K562 (cell line): ENCODE data around the gene GRWD1. TPM values are rescaled to one million over a fixed set of nuclear protein-coding genes. Genes with fewer than 3 reads are reported as not detected.

Experiments
- ATAC-seq: fragments of 200-7000 bp; cut with Tn5 transposase; 3 replicates; pipeline ENCODE4 v1.9.1; 2020; ENCODE audit warnings: moderate library complexity
- BruUV-seq: library from RNA; stranded (reverse); fragments of 400-500 nt; replicated peaks from 2 replicates; lab custom pipeline; 2021; lab: Mats Ljungman, UMichigan
- CTCF ChIA-PET: fragments of 300-600 bp; formaldehyde crosslinking; extraction: SDS; loops from one replicate; lab custom pipeline; 2021; ENCODE audit warnings: low intra/inter-chr PET ratio; lab: Yijun Ruan, JAX
- POLR2A ChIA-PET: fragments of 300-600, 350-650 bp; sonication (Branson Sonifier 250); formaldehyde crosslinking; extraction: SDS; loops from one replicate; lab custom pipeline; 2021; ENCODE audit warnings: antibody characterized with exemption, inconsistent platforms; lab: Yijun Ruan, JAX
- DNase-seq, 4 experiments: peaks; one replicate each; pipeline versions ENCODE4 v3.0.0 to v3.0.0-alpha.2; 2011 to 2018; ENCODE audit warnings: low spot score in 3 of 4, mixed read lengths in 3 of 4; ENCODE audit errors: extremely low read depth in 1 of 4
- FAIRE-seq: peaks from 2 replicates; lab custom pipeline; 2011; peaks lifted over from hg19 to GRCh38; lab: Jason Lieb, UNC
- H2AFZ ChIP-seq: 2 replicates; pipeline ENCODE4 v1.6.0; 2011; ENCODE audit warnings: low read depth, low read length, control low read depth, inconsistent platforms
- H3K27ac ChIP-seq: fragments of 200-600 bp; 3 replicates; pipeline ENCODE4 v1.8.0; 2011; ENCODE audit warnings: low read depth, mild to moderate bottlenecking, control low read depth, inconsistent platforms, low read length, moderate library complexity, mixed read lengths; ENCODE audit errors: extremely low read depth
- H3K27me3 ChIP-seq, 2 experiments: fragments of 300-600 bp in 1 of 2; 2 replicates in 1 of 2; 3 replicates in 1 of 2; pipeline versions ENCODE4 v1.6.0 to v1.8.0; 2011; ENCODE audit warnings: inconsistent platforms in 2 of 2, low read length in 2 of 2, mild to moderate bottlenecking in 1 of 2, mixed read lengths in 1 of 2, moderate library complexity in 1 of 2; ENCODE audit not compliant: control insufficient read depth in 2 of 2, insufficient read depth in 2 of 2
- H3K36me3 ChIP-seq: fragments of 300-600 bp; 3 replicates; pipeline ENCODE4 v1.8.0; 2011; ENCODE audit warnings: mild to moderate bottlenecking, low read length, inconsistent platforms; ENCODE audit not compliant: control insufficient read depth, insufficient read depth
- H3K4me1 ChIP-seq, 2 experiments: fragments of 200-600 bp in 1 of 2; replicated peaks in 1 of 2; 2 replicates in 1 of 2; 3 replicates in 1 of 2; pipeline versions ENCODE4 v1.5.1 to v1.8.0; 2011; ENCODE audit warnings: inconsistent platforms in 2 of 2, low read length in 2 of 2, mild to moderate bottlenecking in 1 of 2, mixed read lengths in 1 of 2, moderate library complexity in 1 of 2; ENCODE audit not compliant: control insufficient read depth in 2 of 2, insufficient read depth in 2 of 2
- H3K4me2 ChIP-seq: 2 replicates; pipeline ENCODE4 v1.6.1; 2011; ENCODE audit warnings: low read length, control low read depth, inconsistent platforms, mixed read lengths; ENCODE audit not compliant: insufficient read depth
- H3K4me3 ChIP-seq: fragments of 200-600 bp; sonication (generic), shearing (Covaris generic); 2 replicates; pipeline ENCODE4 v1.5.1; 2016; ENCODE audit warnings: control low read depth, inconsistent platforms
- H3K79me2 ChIP-seq: fragments of 200-600 bp; 3 replicates; pipeline ENCODE4 v1.8.0; 2011; ENCODE audit warnings: low read length, inconsistent platforms; ENCODE audit not compliant: control insufficient read depth, insufficient read depth
- H3K9ac ChIP-seq, 2 experiments: 2 replicates each; pipeline versions ENCODE4 v1.6.0 to v1.6.1; 2011; ENCODE audit warnings: low read depth in 2 of 2, low read length in 2 of 2, control low read depth in 1 of 2, inconsistent platforms in 1 of 2, mild to moderate bottlenecking in 1 of 2, mixed read lengths in 1 of 2; ENCODE audit not compliant: insufficient read depth in 1 of 2
- H3K9me1 ChIP-seq: one replicate; pipeline ENCODE4 v1.6.0; 2011; ENCODE audit warnings: inconsistent platforms, mild to moderate bottlenecking, low read length, moderate library complexity; ENCODE audit not compliant: control insufficient read depth, insufficient read depth
- H3K9me3 ChIP-seq: replicated peaks from 2 replicates; pipeline ENCODE4 v1.5.1; 2011; ENCODE audit warnings: low read depth, low read length, inconsistent platforms; ENCODE audit not compliant: control insufficient read depth, insufficient read depth
- H4K20me1 ChIP-seq: replicated peaks from 2 replicates; pipeline ENCODE4 v1.6.1; 2011; ENCODE audit warnings: low read length, inconsistent platforms, mixed read lengths; ENCODE audit not compliant: control insufficient read depth, insufficient read depth
- NONO ChIP-seq, 2 experiments: fragments of 200-400 bp in 1 of 2; fragments of 450-650 bp in 1 of 2; formaldehyde crosslinking in 1 of 2; IDR thresholded peaks; 2 replicates each; pipeline ENCODE4 v1.6.1; 2017; ENCODE audit warnings: low read depth in 2 of 2, mild to moderate bottlenecking in 2 of 2, moderate library complexity in 2 of 2, low read length in 1 of 2
- POLR2AphosphoS5 ChIP-seq: IDR thresholded peaks from 2 replicates; pipeline ENCODE4 v1.6.1; 2011; ENCODE audit warnings: mild to moderate bottlenecking, low read depth, low read length, moderate library complexity; ENCODE audit not compliant: control insufficient read depth, insufficient read depth
- RAD51 ChIP-seq: fragments of 450-650 bp; IDR thresholded peaks from 2 replicates; pipeline ENCODE4 v1.7.1; 2016; ENCODE audit warnings: low read depth, mild to moderate bottlenecking, borderline replicate concordance
- TOE1 ChIP-seq, 2 experiments: fragments of 450-650 bp in 1 of 2; sonication (generic) in 1 of 2; formaldehyde crosslinking in 1 of 2; IDR thresholded peaks; 2 replicates each; pipeline versions ENCODE4 v1.7.1 to v1.8.0; 2016 to 2022; ENCODE audit warnings: borderline replicate concordance in 2 of 2, mild to moderate bottlenecking in 2 of 2, antibody characterized with exemption in 1 of 2, inconsistent platforms in 1 of 2, low read depth in 1 of 2, missing genetic modification reagents in 1 of 2, moderate library complexity in 1 of 2
- USF2 ChIP-seq: sonication (generic); formaldehyde crosslinking; IDR thresholded peaks from 2 replicates; pipeline ENCODE4 v1.5.0; 2020; ENCODE audit warnings: missing genetic modification reagents
- WGBS: fragments of 100-300 bp; shearing (Covaris generic); methylation state at CpG from one replicate; pipeline ENCODE4 v1.1.6; 2016; ENCODE audit warnings: low coverage, mixed read lengths; ENCODE audit not compliant: insufficient coverage; ENCODE audit errors: missing lambda C conversion rate; 5-methylcytosine and 5-hydroxymethylcytosine counted together
- in situ Hi-C: fragments of 300-500 bp; cut with MboI; formaldehyde crosslinking; loops from 4 replicates; pipeline ENCODE4 v1.15.0; 2018; ENCODE audit warnings: inconsistent platforms, mixed read lengths
- intact Hi-C: fragments of 100-400 bp; cut with micrococcal nuclease; formaldehyde crosslinking; loops from 2 replicates; pipeline ENCODE4 v1.14.2; 2022
- polyA plus RNA-seq, 8 experiments: library from polyadenylated mRNA; depleted of rRNA in 4 of 8; stranded (reverse) in 5 of 8; unstranded in 3 of 8; fragments of >200 nt; fragmentation: Nextera tagmentation in 2 of 8; fragmentation: Illumina TruSeq in 1 of 8; extraction: Ambion mirVana in 2 of 8; extraction: Trizol in 1 of 8; gene quantifications; 2 replicates each; pipeline versions ENCODE4 v1.2.1 to v1.2.3, GENCODE V29; 2011 to 2014; ENCODE audit warnings: inconsistent platforms in 1 of 8, missing spikeins in 1 of 8
- total RNA-seq, 7 experiments: library from RNA; depleted of rRNA in 6 of 7; stranded (reverse); fragments of >200 nt in 6 of 7; fragmentation: Illumina TruSeq in 2 of 7; extraction: Trizol in 2 of 7; gene quantifications; 2 replicates each; pipeline versions ENCODE4 v1.2.1 to v1.2.3, GENCODE V29; 2011 to 2021; ENCODE audit warnings: low replicate concordance in 1 of 7
- TF ChIP-seq, protein P1 (sequence below): sonication (generic); formaldehyde crosslinking; IDR thresholded peaks from 2 replicates; pipeline ENCODE4 v1.9.0; 2022; ENCODE audit warnings: mild to moderate bottlenecking, missing genetic modification reagents
- TF ChIP-seq, protein P2 (sequence below): sonication (generic); formaldehyde crosslinking; IDR thresholded peaks from 2 replicates; pipeline ENCODE4 v1.8.1; 2023; ENCODE audit warnings: mild to moderate bottlenecking, missing genetic modification reagents
- TF ChIP-seq, protein P3 (sequence below): fragments of 450-650 bp; formaldehyde crosslinking; IDR thresholded peaks from 2 replicates; pipeline ENCODE4 v1.4.0; 2020; ENCODE audit warnings: mild to moderate bottlenecking, mixed read lengths

GRWD1 gene
- total and polyA plus RNA-seq, 9 of the 15 experiments (the other 6 are each of a cell fraction or from before 2014, with no cell fraction given), result 1.5 to 87.2 (median 24.5) TPM

- Histone ChIP-seq H3K4me1 (peaks cover 3 to 19% of the 10 kb centered on the region in 2 experiments; a peak in 4 of 5 replicates), H3K79me2 (peaks cover 16% of the 10 kb centered on the region), H3K36me3 (peaks cover 78% of the 10 kb centered on the region), H4K20me1 (peaks cover 16% of the 10 kb centered on the region), H3K4me3 (no peak overlapping the region), H3K9ac (no peak overlapping the region; a peak in 1 of 4 replicates), H3K27me3 (no peaks in the 10 kb centered on the region), H3K27ac (no peak overlapping the region), H3K9me1 (peaks cover 3% of the 10 kb centered on the region), H3K9me3 (no peaks in the 10 kb centered on the region), H2AFZ (no peak overlapping the region)
- ChIA-PET POLR2A (interaction anchor here (0.6 to 1.3 kb wide), 3 partner anchors 8 to 16 kb away, joined by 3 to 5 read pairs (median 3); no protein-coding TSS in a partner anchor), CTCF (no interaction called here)
- FAIRE-seq (peak; percentile 51), DNase-seq (no peak)
- in situ Hi-C loops (no loop called here), intact Hi-C loops (no loop called here)
- 87% methylated on average over 14 of the region's 14 CpGs for WGBS
- no TSS peak for BruUV-seq
- no peak for TF ChIP-seq NONO (IDR thresholded peaks at IDR 0.05; ENCODE audit: low read depth in 2 of 2, low read length in 1 of 2)
- TF ChIP-seq, protein P1, sequence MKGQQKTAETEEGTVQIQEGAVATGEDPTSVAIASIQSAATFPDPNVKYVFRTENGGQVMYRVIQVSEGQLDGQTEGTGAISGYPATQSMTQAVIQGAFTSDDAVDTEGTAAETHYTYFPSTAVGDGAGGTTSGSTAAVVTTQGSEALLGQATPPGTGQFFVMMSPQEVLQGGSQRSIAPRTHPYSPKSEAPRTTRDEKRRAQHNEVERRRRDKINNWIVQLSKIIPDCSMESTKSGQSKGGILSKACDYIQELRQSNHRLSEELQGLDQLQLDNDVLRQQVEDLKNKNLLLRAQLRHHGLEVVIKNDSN (CRISPR knock-in tag), result peak; percentile 57
- no peak for TF ChIP-seq TOE1 (IDR thresholded peaks at IDR 0.05; ENCODE audit: borderline replicate concordance)
- no peak for TF ChIP-seq TOE1 (CRISPR knock-in tag; IDR thresholded peaks at IDR 0.05; ENCODE audit: borderline replicate concordance, low read depth)
- TF ChIP-seq USF2 (CRISPR knock-in tag), result peak; percentile 43; the same call in 1 of the 2 replicates
- TF ChIP-seq, protein P2, sequence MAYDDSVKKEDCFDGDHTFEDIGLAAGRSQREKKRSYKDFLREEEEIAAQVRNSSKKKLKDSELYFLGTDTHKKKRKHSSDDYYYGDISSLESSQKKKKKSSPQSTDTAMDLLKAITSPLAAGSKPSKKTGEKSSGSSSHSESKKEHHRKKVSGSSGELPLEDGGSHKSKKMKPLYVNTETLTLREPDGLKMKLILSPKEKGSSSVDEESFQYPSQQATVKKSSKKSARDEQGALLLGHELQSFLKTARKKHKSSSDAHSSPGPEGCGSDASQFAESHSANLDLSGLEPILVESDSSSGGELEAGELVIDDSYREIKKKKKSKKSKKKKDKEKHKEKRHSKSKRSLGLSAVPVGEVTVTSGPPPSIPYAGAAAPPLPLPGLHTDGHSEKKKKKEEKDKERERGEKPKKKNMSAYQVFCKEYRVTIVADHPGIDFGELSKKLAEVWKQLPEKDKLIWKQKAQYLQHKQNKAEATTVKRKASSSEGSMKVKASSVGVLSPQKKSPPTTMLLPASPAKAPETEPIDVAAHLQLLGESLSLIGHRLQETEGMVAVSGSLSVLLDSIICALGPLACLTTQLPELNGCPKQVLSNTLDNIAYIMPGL (CRISPR knock-in tag), result no peak
- peak; percentile 31; the same call in 1 of the 2 replicates for TF ChIP-seq RAD51
- TF ChIP-seq POLR2AphosphoS5, result peak; percentile 16; the same call in 1 of the 2 replicates
- TF ChIP-seq, protein P3, sequence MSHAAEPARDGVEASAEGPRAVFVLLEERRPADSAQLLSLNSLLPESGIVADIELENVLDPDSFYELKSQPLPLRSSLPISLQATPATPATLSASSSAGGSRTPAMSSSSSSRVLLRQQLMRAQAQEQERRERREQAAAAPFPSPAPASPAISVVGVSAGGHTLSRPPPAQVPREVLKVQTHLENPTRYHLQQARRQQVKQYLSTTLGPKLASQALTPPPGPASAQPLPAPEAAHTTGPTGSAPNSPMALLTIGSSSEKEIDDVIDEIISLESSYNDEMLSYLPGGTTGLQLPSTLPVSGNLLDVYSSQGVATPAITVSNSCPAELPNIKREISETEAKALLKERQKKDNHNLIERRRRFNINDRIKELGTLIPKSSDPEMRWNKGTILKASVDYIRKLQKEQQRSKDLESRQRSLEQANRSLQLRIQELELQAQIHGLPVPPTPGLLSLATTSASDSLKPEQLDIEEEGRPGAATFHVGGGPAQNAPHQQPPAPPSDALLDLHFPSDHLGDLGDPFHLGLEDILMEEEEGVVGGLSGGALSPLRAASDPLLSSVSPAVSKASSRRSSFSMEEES (CRISPR knock-in tag), result peak; percentile 66
- TF ChIP-seq, all 486 proteins: peak for 5
- no peak overlapping the region for H3K4me2 ChIP-seq
- no peak for ATAC-seq
Observed at GRCh38 chr19:48473161-48473966, 27.6 kb downstream of the GRWD1 start.
